GM12891 (cell line): ENCODE measurements around the gene AMBRA1.
A peak's percentile ranks its signal among the peaks of the same experiment; 100 is the strongest.

Experiments used
- DNase-seq: peaks from one replicate; pipeline ENCODE4 v3.0.0; 2011; ENCODE audit warnings: low spot score; ENCODE audit not compliant: insufficient read length
- FAIRE-seq: peaks from 2 replicates; lab custom pipeline; 2011; peaks lifted over from hg19 to GRCh38; lab: Jason Lieb, UNC
- PAX5 ChIP-seq: IDR thresholded peaks from 2 replicates; pipeline ENCODE4 v1.6.1; 2011; ENCODE audit warnings: low read length, moderate library complexity, mild to moderate bottlenecking; ENCODE audit not compliant: insufficient read depth, severe bottlenecking
- POLR2A ChIP-seq: IDR thresholded peaks from 2 replicates; pipeline ENCODE4 v1.6.1; 2011; ENCODE audit warnings: low read depth, low read length, control low read depth
- POLR2AphosphoS5 ChIP-seq: IDR thresholded peaks from 2 replicates; pipeline ENCODE4 v1.6.1; 2011; ENCODE audit warnings: low read depth, low read length, control low read depth
- POU2F2 ChIP-seq: IDR thresholded peaks from 2 replicates; pipeline ENCODE4 v1.6.1; 2011; ENCODE audit warnings: low read depth, mild to moderate bottlenecking, control low read depth, low read length, moderate library complexity
- SPI1 ChIP-seq: IDR thresholded peaks from 2 replicates; pipeline ENCODE4 v1.6.1; 2011; ENCODE audit warnings: low read depth, low read length, control low read depth
- TAF1 ChIP-seq: IDR thresholded peaks from 2 replicates; pipeline ENCODE4 v1.6.1; 2011; ENCODE audit warnings: low read depth, low read length, control low read depth

Gene AMBRA1

DNA sequence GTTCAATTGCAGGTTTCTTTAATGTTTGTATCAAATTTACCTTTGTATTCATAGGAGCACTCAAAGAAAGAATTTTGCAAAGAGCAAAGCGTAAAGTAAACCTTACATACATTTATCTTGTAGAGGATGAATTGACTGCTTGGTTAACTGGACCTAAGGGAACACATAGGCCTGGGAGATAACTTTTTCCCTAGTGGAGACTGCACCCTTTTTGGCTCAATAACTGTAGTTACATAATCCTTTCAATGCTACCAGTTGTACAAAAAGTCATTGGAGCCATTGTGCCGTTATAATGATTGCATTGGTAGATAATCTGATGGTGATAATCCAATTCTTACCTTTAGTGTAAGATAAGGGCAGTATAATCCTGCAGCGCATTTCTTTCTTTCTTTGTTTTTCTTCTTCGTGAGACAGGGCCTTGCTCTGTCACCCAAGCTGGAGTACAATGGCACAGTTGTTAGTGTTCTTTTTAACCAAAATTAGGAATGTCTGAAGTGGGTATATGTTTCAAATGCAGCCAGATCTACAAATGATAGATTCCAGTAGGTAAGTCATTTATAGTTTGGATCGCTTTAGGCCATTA is 41.8 kb upstream of the AMBRA1 start:
- no peak for DNase-seq
- TF ChIP-seq POLR2AphosphoS5 (no peak), POLR2A (no peak)
- FAIRE-seq, result no peak

DNA sequence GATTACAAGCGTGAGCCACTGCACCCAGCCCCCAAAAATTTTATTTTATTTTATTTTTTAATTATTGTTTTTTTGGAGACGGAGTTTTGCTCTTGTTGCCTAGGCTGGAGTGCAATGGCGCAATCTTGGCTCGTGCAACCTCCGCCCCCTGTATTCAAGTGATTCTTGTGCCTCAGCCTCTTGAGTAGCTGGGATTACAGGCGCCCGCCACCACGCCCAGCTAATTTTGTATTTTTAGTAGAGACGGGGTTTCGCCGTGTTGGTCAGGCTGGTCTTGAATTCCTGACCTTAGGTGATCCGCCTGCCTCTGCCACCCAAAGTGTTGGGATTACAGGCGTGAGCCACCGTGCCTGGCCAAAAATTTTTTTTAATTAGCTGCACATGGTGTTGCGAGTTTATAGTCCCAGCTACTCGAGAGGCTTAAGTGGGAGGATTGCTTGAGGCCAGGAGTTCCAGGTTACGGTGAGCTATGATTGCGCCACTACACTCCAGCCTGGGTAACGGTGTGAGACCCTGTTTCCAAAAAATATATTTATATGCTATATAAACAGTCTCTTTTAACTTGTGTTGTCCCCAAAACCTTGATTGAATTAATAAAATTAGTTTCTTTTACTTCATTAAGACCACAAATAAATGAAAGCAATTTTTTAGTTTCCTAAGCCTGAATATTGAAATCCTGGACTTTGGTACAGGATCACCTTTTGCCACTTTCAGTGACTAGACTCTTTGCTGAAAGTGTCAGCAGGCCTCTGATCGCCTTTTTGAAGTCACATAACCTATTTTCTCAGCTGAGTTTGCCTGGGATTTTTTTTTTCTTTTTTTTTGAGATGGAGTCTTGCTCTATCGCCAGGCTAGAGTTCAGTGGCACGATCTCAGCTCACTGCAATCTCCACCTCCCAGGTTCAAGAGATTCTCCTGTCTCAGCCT is 39.7 kb upstream of the AMBRA1 start:
- FAIRE-seq (no peak), DNase-seq (no peak)
- no peak for TF ChIP-seq PAX5
- no peak for TF ChIP-seq POLR2A
- no peak for TF ChIP-seq TAF1
- TF ChIP-seq SPI1, result no peak
- no peak for TF ChIP-seq POU2F2
- no peak for TF ChIP-seq POLR2AphosphoS5

DNA sequence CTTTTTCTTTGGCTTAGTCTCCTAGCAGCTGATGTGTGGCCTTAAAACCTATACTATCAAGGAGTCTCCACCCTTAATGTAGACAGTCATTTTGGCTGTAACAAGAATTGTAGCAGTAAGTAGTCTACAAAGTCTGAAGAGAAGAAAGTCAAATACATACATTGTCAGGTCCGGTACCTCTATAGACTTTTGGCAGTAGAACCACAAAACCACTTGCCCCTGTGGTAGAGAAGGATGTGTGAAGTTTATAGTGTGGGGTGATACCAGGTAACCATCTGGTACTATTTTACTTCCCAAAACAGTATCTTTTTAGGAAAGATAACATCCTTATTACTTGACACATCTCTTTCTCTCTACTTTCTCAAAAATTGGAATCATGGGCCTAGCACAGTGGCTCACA is 38.7 kb upstream of the AMBRA1 start:
- no peak for TF ChIP-seq TAF1
- no peak for TF ChIP-seq POU2F2
- TF ChIP-seq POLR2AphosphoS5, result no peak
- no peak for TF ChIP-seq SPI1
- TF ChIP-seq POLR2A, result no peak
- TF ChIP-seq PAX5, result no peak
- DNase-seq, result no peak
- no peak for FAIRE-seq

DNA sequence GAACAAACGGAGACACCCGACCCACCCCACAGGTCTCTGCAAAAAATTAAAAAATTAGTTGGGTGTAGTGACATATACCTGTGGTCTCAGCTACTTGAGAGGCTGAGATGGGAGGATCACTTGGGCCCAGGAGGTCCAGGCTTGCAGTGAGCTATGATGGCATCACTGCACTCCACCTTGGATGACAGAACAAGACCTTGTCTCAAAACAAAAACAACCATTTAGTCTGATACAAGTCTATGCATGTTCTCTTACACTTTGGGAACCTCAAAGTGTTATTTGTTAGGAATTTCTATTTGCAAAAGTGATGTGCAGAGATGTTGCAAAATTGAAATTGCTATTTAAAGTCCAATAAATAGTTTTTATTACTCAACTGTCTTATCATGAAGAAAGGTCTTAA is 37.9 kb upstream of the AMBRA1 start:
- FAIRE-seq, result no peak
- no peak for DNase-seq
- TF ChIP-seq TAF1, result no peak
- no peak for TF ChIP-seq POLR2AphosphoS5
- TF ChIP-seq POLR2A, result no peak
- TF ChIP-seq POU2F2, result no peak
- no peak for TF ChIP-seq PAX5

DNA sequence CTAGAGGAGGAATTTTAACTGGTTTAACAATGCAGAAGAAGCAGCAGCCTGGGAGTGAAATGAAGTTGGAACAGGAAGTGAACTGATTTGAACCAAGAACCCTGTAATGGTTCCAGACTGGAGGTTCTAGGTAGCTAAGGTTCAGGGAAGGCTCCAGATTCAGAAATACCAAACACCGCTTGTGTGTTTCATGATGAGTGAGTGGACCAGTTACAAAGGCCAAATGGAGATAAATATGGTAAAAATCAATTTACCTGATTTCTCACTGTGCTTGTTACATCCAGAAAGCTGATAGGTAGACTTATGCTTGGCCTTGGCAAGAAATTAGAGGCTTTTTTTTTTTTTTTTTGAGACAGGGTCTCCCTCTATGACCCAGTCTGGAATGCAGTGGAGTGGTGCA is 36.4 kb upstream of the AMBRA1 start:
- TF ChIP-seq SPI1 (no peak), POLR2AphosphoS5 (no peak), PAX5 (no peak), TAF1 (no peak), POLR2A (no peak), POU2F2 (no peak)
- DNase-seq, result no peak
- FAIRE-seq, result no peak

DNA sequence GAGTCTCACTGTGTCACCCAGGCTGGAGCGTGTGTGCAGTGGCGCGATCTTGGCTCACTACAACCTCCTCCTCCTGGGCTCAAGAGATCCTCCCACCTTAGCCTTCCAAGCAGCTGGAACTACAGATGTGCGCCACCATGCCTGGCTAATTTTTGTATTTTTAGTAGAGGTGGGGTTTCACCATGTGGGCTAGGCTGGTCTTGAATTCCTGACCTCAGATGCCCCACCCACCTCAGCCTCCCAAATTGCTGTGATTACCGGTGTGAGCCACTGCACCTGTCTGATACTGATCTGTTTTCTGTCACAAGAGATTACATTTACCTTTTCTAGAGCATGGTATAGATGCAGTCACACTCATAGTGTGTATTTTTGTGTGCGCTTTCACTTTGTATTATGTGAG is 35.1 kb upstream of the AMBRA1 start:
- FAIRE-seq, result no peak
- no peak for TF ChIP-seq SPI1
- no peak for TF ChIP-seq PAX5
- TF ChIP-seq POLR2AphosphoS5, result no peak
- no peak for TF ChIP-seq POU2F2
- no peak for TF ChIP-seq TAF1
- TF ChIP-seq POLR2A, result no peak

DNA sequence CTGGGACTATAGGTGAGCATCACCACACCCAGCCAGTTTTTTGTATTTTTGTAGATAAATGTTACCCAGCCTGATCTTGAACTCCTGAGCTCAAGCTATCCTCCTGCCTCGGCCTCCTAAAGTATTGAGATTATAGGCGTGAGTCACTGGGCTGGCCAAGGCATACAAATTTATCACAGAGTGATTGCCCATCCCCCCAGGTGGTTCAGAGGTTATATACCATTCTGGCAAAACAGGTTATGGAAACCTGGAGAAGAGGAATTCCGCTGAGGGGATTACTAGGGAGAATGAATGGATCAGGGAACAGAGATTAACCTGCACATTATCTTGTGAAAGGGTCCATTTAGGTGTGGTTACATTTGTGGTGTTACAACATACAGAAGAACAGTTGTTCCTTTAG is 31.6 kb upstream of the AMBRA1 start:
- DNase-seq, result no peak
- TF ChIP-seq POLR2A (no peak), POLR2AphosphoS5 (no peak), TAF1 (no peak), PAX5 (no peak), POU2F2 (no peak), SPI1 (no peak)
- no peak for FAIRE-seq

More for the DNA sequence above, 35.1 kb upstream of the AMBRA1 start:
- no peak for DNase-seq

DNA sequence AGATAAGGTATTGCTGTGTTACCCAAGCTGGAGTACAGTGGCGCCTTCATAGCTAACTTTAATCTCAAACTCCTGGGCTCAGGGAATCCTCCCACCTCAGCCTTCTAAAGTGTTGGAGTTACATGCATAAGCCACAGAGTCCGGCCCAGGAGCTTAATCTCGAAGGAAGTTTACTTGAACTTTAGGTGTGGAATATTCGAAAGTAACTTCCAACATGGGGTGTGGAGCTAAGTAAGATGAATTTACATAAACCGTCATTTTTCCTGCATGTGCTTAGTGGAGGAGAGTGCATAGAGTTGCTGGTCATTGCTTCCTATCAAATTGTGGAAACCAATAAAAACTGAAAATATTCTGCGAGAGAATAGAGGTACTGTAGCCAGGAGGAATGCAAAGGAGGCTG is 25.0 kb upstream of the AMBRA1 start:
- TF ChIP-seq POU2F2 (no peak), POLR2AphosphoS5 (no peak), PAX5 (no peak), POLR2A (no peak)
- DNase-seq (no peak), FAIRE-seq (no peak)

DNA sequence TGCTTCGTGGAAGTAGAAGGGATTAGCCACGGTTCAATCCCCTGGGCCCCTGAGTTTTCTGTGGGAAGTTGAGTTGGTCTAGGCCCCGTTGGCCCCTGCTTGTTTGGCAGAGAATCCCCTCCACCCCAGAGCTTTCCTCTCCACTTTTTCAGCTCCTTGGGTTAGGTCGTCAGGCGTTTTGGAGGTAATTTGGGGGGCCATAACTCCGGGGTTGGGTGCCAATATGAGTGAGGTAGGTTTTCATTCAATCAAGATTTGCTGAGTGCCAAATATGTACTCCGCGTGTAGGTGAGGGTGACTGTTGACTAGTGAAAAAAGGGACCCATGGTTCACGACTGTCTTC is 24.1 kb upstream of the AMBRA1 start:
- no peak for FAIRE-seq
- no peak for TF ChIP-seq PAX5

DNA sequence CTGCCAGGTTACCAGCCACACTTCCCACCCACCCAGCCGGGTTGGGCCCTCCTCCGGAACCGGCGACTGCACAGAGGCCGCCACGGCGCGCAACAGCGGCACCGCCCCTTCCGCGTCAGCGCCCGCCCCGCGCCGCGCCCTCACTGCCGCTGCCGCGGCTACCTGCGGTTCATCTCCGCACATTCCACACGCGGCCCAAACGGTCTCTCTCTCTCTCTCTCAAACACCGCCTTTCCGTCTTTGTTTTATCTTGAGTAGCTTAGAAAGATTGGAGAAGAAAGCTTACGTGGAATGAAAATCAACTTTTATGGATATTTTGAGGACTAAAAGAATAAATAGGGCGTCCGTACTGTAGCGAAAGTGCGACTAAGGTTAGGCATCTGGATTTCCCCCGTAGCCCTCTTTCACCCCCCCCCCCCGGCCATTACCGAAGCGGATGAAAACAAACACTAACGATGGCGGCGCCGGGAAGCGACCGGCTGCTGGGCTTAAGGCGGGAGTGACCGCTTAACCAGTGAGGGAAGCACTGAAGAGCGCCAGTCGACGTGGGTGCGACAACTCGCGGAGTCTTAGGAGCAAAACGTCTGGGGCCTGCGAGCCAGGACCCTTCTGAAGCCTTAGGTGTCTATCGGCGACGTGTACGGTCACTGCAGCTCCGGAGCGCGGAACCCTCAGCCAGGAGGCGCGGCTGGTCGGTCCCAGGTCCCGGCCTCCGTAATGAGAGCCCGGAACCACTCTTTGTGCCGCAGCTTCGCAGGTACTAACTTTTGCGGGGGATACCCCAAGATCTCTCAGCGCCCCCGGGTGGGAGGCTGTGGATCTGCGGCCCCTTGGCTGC is 23.5 kb upstream of the AMBRA1 start, which contains the start of the genes ATG13 and HARBI1:
ATG13 (plus strand) TSS at position 420 of the 838 bp plus-strand sequence. CDS start 26,739 bp downstream, outside the sequence.
HARBI1 (minus strand) TSS at position 94 of the 838 bp plus-strand sequence. CDS start 990 bp downstream, outside the sequence.
- FAIRE-seq (peak; percentile 95), DNase-seq (peak; percentile 84)
- TF ChIP-seq POU2F2 (peak; percentile 24; the same call in 1 of the 2 replicates), TAF1 (peak; percentile 67), PAX5 (peak; percentile 40), SPI1 (no peak), POLR2AphosphoS5 (0 out of 2 replicates have a peak, but pooled peaks have one; percentile 36)

More for the DNA sequence above, 24.1 kb upstream of the AMBRA1 start:
- DNase-seq, result no peak
